HL-60 (cell line): ENCODE measurements around the gene LRRC32.

ENCODE experiments used
- CTCF ChIP-seq: IDR thresholded peaks from one replicate; pipeline ENCODE4 v1.5.1; 2011; ENCODE audit warnings: low read length, control low read depth, inconsistent platforms; ENCODE audit not compliant: insufficient read depth
- POLR2AphosphoS5 ChIP-seq: IDR thresholded peaks from 2 replicates; pipeline ENCODE4 v1.6.1; 2012; ENCODE audit warnings: low read depth

- TF ChIP-seq CTCF (no peak), POLR2AphosphoS5 (no peak)
Observed at GRCh38 chr11:76713499-76713898, 43.0 kb upstream of the LRRC32 start.
